Osteoblast (primary cell): ENCODE measurements around the gene HSD11B2. TPM values are rescaled to one million over a fixed set of nuclear protein-coding genes. Genes with fewer than 3 reads are reported as not detected.

Source experiments
- DNase-seq: peaks from one replicate; pipeline ENCODE4 v3.0.0; 2011; ENCODE audit warnings: low spot score, mixed read lengths; ENCODE audit not compliant: insufficient read length; ENCODE audit errors: missing footprints
- H2AFZ ChIP-seq: 2 replicates; pipeline ENCODE4 v1.6.0; 2011; ENCODE audit warnings: mild to moderate bottlenecking, low read length
- H3K27ac ChIP-seq: 2 replicates; pipeline ENCODE4 v1.5.1; 2011; ENCODE audit warnings: mild to moderate bottlenecking, low read depth, low read length, moderate library complexity
- H3K27me3 ChIP-seq: 2 replicates; pipeline ENCODE4 v1.6.0; 2012; ENCODE audit warnings: mild to moderate bottlenecking, control low read depth, inconsistent platforms, low read length, moderate library complexity; ENCODE audit not compliant: insufficient read depth
- H3K36me3 ChIP-seq: 2 replicates; pipeline ENCODE4 v1.5.1; 2011; ENCODE audit warnings: mild to moderate bottlenecking, low read length, control low read depth, moderate library complexity; ENCODE audit not compliant: insufficient read depth
- H3K4me1 ChIP-seq: 2 replicates; pipeline ENCODE4 v1.5.1; 2011; ENCODE audit warnings: mild to moderate bottlenecking, low read length, control low read depth, moderate library complexity; ENCODE audit not compliant: insufficient read depth
- H3K4me2 ChIP-seq: 2 replicates; pipeline ENCODE4 v1.6.0; 2011; ENCODE audit warnings: mild to moderate bottlenecking, low read length; ENCODE audit not compliant: insufficient read depth
- H3K4me3 ChIP-seq: fragments of 200-600 bp; sonication (generic); 3 replicates; pipeline ENCODE4 v1.5.1; 2012; ENCODE audit warnings: mild to moderate bottlenecking, low read length, inconsistent platforms; ENCODE audit not compliant: insufficient read depth
- H3K79me2 ChIP-seq: 2 replicates; pipeline ENCODE4 v1.6.0; 2012; ENCODE audit warnings: mild to moderate bottlenecking, low read length, control low read depth, inconsistent platforms; ENCODE audit not compliant: insufficient read depth
- H3K9me3 ChIP-seq: 2 replicates; pipeline ENCODE4 v1.5.1; 2011; ENCODE audit warnings: low read depth, low read length, control low read depth
- H4K20me1 ChIP-seq: 2 replicates; pipeline ENCODE4 v1.6.0; 2012; ENCODE audit warnings: mild to moderate bottlenecking, low read length, control low read depth; ENCODE audit not compliant: insufficient read depth
- total RNA-seq: library from RNA; depleted of rRNA; stranded (reverse); fragments of >200 nt; gene quantifications from 2 replicates; pipeline ENCODE4 v1.2.3, GENCODE V29; 2012
- TF ChIP-seq, protein P1 (sequence below): IDR thresholded peaks from 2 replicates; pipeline ENCODE4 v1.5.1; 2011; ENCODE audit warnings: mild to moderate bottlenecking, low read depth, low read length, moderate library complexity; ENCODE audit errors: extremely low read depth

HSD11B2 gene
- total RNA-seq, 1 donor = not detected

- Histone ChIP-seq H3K27me3 (no peaks in the 10 kb centered on the region), H2AFZ (no peak overlapping the region), H4K20me1 (peaks cover 90% of the 10 kb centered on the region), H3K36me3 (no peaks in the 10 kb centered on the region), H3K4me3 (no peak overlapping the region), H3K4me2 (no peak overlapping the region), H3K9me3 (no peaks in the 10 kb centered on the region), H3K4me1 (peaks cover 28% of the 10 kb centered on the region), H3K27ac (no peak overlapping the region), H3K79me2 (peaks cover 99% of the 10 kb centered on the region)
- peak; percentile 82 for DNase-seq
- TF ChIP-seq, protein P1, sequence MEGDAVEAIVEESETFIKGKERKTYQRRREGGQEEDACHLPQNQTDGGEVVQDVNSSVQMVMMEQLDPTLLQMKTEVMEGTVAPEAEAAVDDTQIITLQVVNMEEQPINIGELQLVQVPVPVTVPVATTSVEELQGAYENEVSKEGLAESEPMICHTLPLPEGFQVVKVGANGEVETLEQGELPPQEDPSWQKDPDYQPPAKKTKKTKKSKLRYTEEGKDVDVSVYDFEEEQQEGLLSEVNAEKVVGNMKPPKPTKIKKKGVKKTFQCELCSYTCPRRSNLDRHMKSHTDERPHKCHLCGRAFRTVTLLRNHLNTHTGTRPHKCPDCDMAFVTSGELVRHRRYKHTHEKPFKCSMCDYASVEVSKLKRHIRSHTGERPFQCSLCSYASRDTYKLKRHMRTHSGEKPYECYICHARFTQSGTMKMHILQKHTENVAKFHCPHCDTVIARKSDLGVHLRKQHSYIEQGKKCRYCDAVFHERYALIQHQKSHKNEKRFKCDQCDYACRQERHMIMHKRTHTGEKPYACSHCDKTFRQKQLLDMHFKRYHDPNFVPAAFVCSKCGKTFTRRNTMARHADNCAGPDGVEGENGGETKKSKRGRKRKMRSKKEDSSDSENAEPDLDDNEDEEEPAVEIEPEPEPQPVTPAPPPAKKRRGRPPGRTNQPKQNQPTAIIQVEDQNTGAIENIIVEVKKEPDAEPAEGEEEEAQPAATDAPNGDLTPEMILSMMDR = no peak
Measured at GRCh38 chr16:67463059-67463458, 32.1 kb downstream of the HSD11B2 start.

DNA sequence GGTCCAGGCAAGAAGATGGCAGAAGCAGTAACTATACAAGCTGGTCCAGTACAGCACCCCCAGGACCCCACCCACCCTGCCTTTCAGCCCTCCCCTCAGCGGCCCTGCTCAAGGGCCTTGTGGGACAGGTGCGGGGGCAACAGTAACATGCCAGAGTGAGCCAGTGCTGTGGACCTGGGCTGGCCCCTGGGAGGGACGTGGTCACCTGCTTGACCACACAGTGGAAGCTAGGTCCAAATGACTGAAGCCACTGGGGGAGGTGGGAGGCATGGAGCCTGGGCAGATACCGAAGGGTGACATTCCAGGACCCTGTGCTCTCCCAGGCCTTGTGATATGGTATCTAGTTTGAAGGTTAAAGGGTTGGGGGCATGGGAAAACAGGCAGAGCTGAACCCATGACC, 32.8 kb downstream of the HSD11B2 start:
- Histone ChIP-seq H2AFZ (no peak overlapping the region), H3K4me3 (no peak overlapping the region), H3K27me3 (no peaks in the 10 kb centered on the region), H3K9me3 (no peaks in the 10 kb centered on the region), H3K4me2 (no peak overlapping the region), H3K4me1 (peaks cover 22% of the 10 kb centered on the region), H3K36me3 (no peaks in the 10 kb centered on the region), H3K27ac (no peak overlapping the region), H4K20me1 (peaks cover 85% of the 10 kb centered on the region), H3K79me2 (peaks cover 99% of the 10 kb centered on the region)
- TF ChIP-seq, protein P1 = no peak
- DNase-seq = peak; percentile 61

DNA sequence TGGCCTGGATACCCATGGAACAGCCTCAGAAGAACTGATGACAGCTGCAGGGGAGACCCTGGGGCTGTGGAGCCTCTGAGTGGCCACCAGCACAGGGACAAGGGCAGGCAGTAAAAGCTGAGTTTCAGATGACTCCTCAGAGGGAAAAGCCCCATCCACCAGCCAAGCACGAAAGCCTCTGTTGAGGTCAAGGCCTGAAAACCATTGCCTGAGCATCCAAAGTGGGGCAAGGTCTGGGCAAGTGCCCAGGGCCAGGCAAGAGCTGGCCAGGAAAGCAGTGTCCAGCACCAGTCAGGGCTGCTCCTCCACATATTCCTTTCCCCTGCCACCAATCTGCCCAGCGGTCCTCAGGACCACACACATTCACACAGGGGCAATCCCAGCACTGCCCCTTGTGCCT, 33.6 kb downstream of the HSD11B2 start:
- TF ChIP-seq, protein P1 = no peak
- peaks cover 99% of the 10 kb centered on the region for H3K79me2 ChIP-seq

DNA sequence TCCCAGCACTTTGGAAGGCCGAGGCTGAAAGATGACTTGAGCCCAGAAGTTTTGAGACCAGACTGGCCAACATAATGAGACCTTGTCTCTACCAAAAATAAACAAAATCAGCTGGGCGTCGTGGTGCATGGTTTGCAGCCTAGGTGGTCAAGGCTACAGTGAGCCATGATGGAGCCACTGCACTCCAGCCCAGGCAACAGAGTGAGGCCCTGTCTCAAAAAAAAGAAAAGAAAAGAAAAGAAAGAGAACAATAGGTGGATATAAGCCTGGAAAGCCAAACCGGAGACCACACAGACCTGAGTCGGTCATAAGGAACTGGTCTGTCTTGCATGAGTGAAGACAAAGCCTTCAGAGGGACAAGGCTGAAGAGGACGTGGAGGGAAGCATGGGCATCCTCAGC, 35.7 kb downstream of the HSD11B2 start:
- no peak for DNase-seq
- H3K4me2 ChIP-seq = no peak overlapping the region
- no peak overlapping the region for H2AFZ ChIP-seq
- H3K27ac ChIP-seq = no peak overlapping the region
- H4K20me1 ChIP-seq = peaks cover 79% of the 10 kb centered on the region
- TF ChIP-seq, protein P1 = no peak
- peaks cover 98% of the 10 kb centered on the region for H3K79me2 ChIP-seq
- H3K4me1 ChIP-seq = peaks cover 9% of the 10 kb centered on the region
- no peaks in the 10 kb centered on the region for H3K9me3 ChIP-seq
- H3K4me3 ChIP-seq = no peak overlapping the region
- no peaks in the 10 kb centered on the region for H3K27me3 ChIP-seq
- H3K36me3 ChIP-seq = no peaks in the 10 kb centered on the region

More for the DNA sequence above, 33.6 kb downstream of the HSD11B2 start:
- Histone ChIP-seq H3K27ac (no peak overlapping the region), H2AFZ (no peak overlapping the region), H3K4me2 (no peak overlapping the region), H4K20me1 (peaks cover 80% of the 10 kb centered on the region), H3K4me1 (peaks cover 13% of the 10 kb centered on the region), H3K4me3 (no peak overlapping the region), H3K27me3 (no peaks in the 10 kb centered on the region), H3K36me3 (no peaks in the 10 kb centered on the region), H3K9me3 (no peaks in the 10 kb centered on the region)
- peak; percentile 60 for DNase-seq
